M059J (cell line): ENCODE measurements around the gene NOL4L. TPM values are rescaled to one million over a fixed set of nuclear protein-coding genes. Genes with fewer than 3 reads are reported as not detected.

Experiments used
- DNase-seq: peaks from one replicate; pipeline ENCODE4 v3.0.0-alpha.2; 2012; ENCODE audit warnings: low read depth
- total RNA-seq: library from RNA; depleted of rRNA; stranded (reverse); fragments of >200 nt; shearing (Covaris generic); gene quantifications from 2 replicates; pipeline ENCODE4 v1.2.3, GENCODE V29; 2014

NOL4L gene
- total RNA-seq, 1 experiment from 2014 or later: 14.2 TPM

DNA sequence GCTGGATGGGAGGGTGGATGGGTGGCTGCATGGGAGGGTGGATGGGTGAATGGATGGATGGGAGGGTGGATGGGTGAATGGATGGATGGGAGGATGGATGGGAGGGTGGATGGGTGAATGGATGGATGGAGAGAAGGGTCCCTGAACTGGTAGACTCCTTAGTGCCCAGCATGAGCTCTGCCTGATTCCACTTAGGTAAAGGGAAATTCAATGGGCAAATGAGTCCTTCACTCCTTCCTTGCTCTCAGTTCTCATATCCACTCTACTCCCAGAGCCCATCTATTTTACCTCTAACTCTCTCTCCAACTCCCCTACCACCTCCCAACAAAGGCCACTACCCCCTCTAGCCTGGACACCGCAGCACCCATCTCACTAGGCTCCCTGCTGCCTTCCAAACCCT lies 29.2 kb upstream of the NOL4L start:
- no peak for DNase-seq

DNA sequence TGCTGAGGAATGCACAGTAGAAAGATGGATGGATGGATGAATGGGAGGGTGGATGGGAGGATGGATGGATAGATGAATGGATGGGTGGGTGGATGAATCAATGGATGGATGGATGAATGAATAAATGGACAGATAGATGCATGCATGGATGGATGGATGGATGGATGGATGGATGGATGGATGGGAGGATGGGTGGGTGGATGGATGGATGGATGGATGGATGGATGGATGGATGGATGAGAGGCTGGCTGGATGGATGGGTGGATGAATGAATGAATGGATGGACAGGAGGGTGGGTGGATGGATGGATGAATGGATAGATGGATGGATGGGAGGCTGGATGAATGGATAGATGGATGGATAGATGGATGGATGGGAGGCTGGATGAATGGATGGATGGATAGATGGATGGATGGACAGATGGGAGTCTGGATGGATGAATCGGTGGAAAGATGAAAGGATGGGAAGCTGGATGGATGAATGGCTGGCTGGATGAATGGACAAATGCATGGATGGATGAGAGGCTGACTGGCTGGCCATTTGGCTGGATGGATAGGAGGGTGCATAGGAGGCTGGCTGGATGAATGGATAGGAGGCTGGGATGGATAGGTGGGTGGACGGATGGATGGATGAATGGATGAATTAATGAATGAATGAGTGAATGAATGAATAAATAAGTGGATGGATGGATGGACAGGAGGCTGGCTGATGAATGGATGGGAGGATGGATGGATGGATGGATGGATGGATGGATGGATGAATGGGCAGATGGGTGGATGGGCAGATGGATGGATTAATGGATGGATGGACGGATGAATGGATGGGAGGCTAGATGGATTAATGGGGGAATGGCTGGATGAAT lies 28.3 kb upstream of the NOL4L start:
- no peak for DNase-seq

DNA sequence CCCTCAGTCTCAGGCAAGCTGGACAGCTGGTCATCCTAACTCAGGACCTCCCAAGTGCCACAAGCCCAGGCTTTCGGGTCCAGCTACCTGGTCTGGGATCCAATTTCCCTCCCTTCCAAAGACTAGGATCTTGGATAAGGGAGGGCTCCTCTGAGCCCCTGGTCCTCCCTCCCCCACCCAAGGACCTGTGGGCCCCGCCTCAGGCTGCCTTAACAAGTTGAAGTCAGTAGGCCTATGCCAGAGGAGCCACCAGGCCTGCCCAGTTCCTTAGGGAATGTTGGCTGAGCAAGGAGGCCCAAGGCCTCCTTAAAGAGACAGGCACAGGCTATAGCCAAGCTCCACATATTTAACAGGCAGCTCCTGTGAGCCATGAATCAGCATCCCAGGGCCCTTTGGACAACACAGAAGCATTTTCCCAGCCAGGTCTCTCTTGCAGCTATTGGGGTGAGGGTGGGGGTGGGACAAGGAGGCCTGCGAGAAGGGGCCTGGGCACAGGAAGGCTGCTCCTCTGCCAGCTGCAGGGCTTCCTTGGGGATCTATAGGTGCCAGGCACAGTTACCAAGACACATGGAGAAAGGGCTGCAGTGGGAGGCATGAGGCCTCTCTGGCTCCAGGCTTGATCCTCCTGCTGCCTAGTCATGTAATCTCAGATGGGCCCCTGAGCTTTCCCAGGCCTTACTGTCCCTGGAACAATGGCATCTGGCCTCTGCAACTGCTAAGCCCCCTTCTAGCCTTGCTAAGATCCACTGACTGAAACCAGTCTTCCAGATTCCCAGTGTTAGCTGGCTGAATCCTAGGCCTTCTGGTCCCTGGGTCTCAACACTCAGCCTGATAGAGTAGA lies 27.4 kb upstream of the NOL4L start:
- no peak for DNase-seq

DNA sequence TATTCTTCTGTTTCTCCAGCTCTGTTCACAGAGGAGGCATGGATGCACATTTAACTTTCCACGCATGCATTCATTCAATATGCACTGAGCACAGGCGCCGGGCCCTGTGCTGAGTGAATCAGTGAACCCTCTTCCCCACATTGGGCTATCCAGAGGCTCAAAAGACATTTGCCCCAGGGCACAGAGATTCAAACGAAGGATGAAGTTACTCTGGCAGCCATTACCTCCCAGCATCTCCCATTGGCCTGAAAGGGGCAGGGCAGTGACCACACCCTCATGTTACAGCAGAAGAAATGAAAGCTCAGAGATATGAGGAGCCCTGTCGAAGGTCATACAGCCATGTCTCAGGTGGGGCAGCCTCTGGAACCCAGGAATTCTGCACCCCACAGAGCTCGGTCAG lies 26.7 kb upstream of the NOL4L start:
- no peak for DNase-seq

DNA sequence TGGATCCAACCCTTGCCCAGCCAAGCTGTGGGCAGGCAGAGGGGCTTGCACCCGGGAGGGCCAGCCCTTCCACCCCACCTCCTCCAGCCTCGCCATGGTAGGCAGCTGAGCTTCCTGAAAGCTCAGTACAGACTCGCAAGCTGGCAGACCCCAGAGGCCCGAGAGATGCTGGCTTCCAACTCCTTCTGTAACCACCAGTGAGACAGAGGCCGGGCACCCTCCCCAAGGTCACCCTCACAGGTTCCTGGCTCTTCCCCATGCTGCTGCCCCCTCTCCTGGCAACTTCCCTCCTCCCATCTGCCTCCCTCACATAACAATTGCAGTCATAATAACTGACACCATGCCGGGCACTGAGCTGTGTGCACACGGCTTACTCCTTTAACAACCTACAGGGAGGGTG lies 26.2 kb upstream of the NOL4L start:
- DNase-seq: no peak

DNA sequence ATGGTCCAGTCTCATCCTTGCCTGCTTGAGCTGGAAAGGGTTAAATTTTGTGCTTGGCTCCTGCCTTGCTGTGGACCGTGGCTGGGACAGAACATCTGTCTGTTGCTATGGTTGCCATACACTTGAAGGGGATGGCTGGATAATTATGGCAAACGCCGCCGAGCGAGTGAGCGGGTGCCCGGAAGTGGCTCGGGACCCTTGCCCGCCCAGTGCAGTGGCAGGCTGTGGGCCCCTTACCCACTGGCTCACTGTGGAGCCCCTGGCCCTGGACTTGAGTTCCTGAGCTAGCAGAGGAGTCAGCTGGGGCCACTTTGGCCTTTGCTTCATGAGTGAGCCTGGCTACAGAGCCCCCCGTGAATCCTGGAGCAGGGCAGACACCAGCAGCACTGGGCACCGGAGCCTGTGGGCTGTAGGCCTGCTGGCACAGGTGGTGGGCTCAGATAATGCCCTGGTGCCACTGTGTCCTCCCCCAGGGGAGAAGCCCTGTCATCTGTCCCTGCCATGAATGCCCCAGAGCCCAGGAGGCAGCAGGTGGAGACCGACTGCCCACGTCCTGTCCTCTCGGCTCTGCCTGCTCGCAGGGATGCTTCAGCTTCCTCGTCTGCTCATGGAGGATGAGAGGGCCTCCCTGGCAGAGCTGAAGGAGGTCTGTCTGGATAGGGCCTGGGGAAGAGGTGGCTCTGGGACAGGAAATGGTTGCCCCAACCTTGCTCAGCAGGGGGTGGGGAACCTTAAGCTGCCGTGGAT lies 25.5 kb upstream of the NOL4L start:
- DNase-seq: no peak

DNA sequence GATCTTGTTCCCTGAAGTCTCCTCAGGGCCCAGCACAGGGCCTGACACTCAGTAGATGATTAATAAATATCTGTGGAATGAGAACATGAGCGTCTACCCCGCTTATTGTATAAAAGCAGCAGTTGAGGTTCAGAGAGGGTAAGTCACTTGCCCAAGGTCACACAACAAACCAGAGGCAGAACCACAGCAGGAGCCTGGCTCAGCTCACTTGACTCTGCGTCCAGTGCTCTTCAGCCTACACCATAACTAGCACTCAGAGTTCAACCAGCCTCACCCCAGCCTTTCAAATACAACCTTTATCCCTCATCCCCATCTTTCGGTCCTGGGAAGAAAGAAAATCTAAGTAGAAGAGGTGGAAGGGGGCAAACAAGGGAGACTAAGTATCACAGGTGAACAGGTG lies 24.9 kb upstream of the NOL4L start:
- DNase-seq: no peak

DNA sequence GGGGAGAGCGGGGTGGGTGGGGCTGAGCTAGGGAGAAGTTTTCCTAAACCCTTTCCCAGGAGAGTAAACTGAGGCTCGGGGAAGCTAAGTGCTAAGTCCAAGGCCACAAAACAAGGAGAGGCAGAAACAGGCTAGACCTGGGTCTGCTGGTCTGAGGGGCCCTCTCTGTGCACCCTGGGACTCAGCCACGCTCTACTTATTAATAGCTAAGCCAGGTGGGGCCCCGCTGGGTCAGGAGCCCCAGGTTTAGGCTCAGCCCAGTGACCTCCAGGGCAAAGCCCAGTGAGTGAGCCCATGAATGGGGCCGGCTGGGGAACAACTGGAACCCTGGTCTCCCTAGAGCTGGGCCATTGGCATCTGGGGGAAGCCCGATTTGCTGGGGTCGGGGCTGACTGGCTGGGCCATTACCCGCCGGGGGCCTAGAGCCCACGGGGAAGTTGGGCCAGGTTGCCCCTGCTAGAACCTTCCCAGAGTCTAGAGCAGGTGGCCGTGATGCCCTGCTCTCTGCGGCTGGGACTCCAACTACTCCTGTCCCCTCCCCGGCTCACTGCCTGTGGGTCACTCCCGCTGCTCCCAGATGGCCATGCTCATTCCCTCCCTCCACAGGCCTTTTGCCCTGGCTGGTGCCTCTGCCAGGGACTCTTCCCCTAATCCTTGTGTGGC lies 24.1 kb upstream of the NOL4L start:
- no peak for DNase-seq

DNA sequence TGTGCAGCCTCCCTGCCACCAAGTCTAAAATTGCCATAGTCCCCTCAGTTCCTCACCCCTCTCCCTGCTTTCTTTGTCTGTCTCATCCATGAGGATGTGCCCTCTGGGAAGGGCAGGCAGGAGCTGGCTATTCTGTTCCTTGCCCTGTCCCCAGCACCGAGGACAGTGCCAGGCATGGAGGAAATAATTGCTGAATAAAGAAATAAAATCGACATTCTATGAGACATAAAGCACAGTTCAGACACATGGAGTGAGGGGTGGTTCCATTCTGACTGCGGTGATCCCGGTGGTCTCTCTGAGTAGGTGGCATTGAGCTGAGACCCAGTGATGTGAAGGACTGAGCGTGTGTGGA lies 23.5 kb upstream of the NOL4L start:
- no peak for DNase-seq

DNA sequence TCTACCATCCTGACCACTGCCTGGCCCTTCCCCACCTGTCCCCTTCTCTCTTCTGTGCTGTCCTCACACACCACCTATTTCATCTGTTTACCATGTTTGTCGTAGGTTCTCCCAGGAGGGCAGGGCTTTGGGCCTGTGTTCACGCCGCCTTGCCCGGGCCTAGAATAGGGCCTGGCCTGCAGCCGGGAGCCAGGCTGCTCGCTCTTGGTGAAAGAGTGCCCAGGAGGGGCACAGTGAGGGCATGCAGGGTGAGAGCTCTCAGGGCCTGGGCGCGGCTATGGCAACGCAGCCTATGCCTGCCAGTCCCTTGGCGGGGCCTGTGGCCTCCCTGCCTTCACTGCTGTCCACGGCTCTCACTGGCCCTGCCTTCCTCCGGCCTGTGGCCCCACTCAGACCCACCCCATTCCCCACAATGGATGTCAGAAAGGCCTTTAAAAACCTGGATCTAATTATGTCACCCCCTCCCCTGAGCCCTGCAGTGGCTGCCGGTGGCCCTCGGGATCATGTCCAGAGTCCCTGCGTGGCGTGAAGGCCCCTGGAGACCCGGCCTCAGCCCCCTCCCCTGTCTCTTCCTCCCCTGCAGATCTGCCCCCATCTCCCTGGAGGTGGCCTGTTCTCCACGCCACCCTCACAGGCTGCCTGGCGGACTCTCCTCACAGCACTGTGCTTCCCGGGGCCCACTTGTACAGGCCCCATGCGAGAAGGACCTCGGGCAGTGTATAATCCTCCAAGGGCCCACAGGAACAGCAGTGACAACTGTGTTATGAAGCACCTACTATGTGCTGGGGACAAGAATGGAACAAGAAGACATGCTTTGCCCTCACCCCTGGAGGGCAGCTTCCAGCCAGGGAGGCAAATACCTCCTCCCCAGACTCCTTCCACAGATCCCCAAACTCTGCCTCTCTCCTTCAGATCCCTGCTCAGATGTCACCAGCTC lies 22.9 kb upstream of the NOL4L start:
- no peak for DNase-seq

DNA sequence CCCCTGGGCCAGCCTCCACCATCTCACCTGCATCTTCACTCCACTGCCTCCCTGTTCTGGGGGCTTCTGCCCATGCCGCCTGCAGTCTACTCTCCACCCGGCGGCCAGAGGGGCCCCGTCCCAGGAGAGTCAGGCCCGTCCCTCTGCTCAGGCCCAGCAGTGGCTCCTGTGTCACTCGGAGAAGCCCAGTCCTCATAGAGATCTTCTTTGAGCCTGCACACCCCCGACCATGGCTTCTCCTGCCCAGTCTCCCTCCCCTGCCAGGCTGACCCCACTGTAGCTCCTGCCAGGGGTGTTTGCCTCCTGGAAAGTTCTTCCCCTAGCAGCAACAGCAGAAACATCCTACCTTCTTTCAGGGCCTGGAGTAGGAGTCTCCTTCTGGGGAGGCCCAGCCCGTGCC lies 22.2 kb upstream of the NOL4L start:
- no peak for DNase-seq

DNA sequence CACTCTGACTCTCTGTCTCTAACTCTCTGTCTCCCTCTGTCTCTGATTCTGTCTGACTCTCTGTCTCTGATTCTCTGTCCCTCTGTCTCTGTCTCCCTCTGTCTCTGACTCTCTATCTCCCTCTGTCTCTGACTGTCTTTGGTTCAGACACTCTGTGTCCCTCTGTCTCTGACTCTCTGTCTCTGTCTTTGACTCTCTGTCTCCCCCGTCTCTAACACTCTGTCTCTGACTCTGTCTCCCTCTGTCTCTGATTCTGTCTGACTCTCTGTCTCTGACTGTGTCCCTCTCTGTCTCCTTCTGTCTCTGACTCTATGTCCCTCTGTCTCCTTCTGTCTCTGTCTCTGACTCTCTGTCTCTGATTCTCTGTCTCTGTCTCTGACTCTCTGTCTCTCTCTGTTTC lies 21.7 kb upstream of the NOL4L start:
- DNase-seq: no peak

DNA sequence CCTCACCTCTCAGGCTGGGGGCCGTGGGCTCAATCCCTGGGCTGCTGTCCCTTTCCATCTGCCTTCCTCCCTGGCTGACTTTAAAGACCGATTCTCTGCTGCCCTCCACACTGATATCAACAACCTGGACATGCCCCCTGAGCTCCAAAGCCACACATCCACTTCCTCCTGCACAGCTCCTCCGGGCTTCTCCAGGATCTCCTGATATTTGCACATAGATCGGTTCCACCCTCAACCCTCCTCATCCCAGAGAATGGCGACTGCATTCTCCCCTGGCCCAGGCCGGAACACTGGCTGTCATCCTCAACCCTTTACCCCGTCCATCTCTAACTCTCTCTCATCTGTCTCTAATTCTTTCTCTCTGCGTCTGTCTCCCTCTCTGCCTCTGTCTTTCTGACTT lies 21.0 kb upstream of the NOL4L start:
- DNase-seq: no peak

DNA sequence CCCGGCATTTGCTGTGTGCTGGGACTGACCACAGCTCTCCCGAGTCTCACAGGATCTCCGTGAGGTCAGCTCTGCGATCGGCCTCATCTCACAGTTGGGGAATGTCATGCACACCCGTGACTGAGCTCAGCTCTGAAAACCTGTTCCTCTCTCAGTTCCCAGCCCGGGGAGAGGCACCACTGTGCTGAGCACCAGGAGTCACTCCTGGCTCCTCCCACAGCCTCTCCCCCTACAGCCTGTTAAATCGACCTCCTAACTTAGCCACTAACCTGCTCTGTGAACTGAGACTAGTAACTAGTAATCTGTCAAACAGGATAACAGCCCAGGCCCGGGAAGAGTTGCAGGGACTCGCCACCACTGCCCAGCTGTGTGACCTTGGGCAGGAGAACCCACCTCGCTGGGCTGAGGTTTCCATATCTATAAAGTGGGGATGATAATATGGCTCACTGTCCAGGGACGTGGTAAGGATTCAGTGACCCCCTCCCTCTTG lies 20.1 kb upstream of the NOL4L start:
- DNase-seq: no peak

DNA sequence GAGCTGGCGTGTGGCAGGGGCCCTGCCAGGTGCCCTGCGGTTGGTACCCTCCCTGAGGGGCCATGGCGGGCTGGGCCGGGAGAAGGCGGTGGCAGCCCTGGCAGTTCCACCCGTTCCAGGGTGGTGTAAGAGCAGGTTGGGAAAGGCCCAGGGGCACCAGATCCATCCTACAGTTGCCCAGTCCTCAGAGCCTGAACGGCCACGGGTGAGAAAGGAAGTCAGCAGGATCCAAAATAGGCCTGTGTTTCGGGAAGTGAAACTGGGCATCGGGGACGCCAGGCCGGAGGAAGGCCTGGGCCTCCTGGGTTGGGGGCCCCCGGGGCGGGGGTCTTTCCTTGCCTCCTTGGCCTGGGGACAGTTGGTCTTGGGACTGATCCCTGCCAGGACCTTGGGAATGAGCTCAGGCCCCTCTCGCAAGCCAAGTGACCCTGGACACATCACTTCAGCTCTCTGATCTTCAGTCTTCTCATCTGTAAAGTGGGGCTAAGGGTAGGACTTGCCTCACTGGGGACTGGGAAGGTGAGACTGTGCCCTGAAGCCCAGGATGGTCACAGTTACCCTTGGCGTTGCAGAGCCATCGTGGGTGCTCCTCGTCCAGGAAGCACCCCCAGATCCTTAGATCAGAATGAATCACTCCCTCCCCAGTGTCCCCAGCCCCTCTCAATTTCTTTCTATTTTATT lies 18.1 kb upstream of the NOL4L start:
- no peak for DNase-seq

DNA sequence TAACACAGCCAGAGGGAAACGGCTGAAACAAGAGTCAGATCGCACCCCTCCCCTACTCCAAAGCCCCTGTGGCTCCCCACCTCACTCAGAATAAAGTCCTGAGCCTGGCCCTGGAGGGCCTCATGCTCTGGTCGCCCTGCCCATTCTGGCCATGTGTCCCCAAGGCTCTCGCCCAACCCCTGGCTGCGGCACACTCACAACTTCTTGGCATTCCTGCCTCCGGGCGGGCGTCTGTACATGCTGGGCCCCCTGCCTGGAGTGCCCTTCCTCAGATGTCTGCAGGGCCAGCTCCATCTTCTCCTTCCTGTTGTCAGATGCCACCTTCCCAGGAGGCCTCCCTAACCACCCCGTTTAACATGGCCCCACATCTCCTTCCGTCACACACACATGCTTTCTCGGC lies 17.1 kb upstream of the NOL4L start:
- DNase-seq: no peak

DNA sequence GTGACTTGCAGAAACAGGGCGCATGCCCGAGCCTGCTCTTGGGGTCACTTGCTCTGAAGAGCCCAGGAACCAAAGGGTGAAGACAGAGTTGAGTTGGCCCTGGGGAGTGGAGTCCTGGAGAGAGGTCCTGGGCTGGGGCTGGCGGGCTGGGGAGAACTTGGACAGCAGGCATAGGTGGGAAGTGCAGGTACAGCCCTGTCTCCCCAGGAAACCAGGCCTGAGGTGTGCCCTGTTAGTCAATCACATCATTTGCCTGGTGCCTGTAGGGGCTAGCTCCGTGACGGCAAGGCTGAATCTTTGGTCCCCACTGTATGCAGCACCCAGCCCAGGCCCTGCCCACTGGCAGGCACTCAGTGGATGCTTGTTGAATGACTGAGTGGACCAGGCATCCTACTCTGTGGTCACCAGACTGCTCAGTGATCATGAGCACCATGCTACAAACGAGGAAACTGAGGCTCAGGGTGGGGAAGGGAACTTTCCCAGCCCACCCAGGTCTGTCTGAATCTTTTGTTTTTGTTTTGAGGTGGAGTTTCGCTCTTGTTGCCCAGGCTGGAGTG lies 15.6 kb upstream of the NOL4L start:
- DNase-seq: no peak

DNA sequence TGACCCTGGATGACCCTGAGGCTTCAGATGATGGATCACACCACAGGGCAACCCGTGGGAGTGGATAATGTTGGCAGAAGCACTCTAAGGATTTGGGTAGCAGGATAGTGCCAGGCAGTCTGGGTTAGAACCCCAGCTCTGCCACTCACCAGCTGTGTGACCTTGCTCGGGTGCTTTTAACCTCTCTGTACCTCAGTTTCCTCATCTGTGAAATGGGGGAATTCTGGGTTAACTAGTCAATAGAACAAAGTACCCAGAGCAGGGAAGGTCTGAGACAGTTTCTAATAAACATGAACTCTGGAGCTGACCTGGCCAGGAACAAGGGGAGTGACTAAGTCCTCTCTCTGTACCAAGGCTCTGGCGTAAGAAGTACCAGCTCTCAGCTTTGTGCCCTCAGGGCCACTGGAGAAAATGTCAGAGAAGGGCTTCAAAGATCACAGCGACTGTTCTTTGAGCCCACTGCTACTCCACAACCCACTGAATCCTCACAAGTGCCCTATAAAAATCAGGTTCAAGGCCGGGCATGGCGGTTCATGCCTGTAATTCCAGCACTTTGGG lies 14.7 kb upstream of the NOL4L start:
- peak; percentile 72 for DNase-seq

DNA sequence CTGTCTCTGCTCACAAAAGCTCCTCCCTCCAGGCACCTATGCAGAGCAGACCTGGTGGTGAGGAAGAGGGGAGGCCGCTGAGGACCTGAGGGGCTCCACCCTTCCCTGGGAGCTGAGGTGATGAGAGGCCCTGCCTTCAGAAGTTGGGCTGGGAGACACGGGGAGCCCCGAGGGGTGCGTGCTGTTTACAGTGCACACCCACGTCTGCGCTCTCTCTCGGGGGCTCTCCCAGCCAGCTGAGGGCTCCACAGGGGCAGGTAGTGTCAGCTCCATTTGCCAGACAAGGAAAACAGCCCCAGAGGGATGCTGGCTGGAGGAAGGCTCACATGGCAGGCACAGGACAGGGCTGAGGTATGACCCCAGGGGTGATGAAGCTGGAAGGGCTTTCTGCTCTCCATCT lies 13.5 kb upstream of the NOL4L start:
- DNase-seq: no peak
